Mesothelial cell of epicardium (in vitro differentiated cells): ENCODE data around the gene IQCM. TPM values are rescaled to one million over a fixed set of nuclear protein-coding genes. Genes with fewer than 3 reads are reported as not detected.

ENCODE experiments used
- DNase-seq, 2 experiments: peaks; one replicate each; pipeline ENCODE4 v3.0.0; 2021; ENCODE audit warnings: low spot score in 2 of 2; ENCODE audit not compliant: unreplicated experiment in 2 of 2
- H3K27ac Mint-ChIP-seq: 2 replicates; pipeline ENCODE4 v1.8.0; 2021; ENCODE audit warnings: mixed read lengths
- H3K27me3 Mint-ChIP-seq: 2 replicates; pipeline ENCODE4 v1.8.0; 2021; ENCODE audit warnings: low read depth, mixed read lengths
- H3K36me3 Mint-ChIP-seq: 2 replicates; pipeline ENCODE4 v1.8.0; 2021; ENCODE audit warnings: mixed read lengths
- H3K4me1 Mint-ChIP-seq: 2 replicates; pipeline ENCODE4 v1.8.0; 2021; ENCODE audit warnings: mixed read lengths
- H3K4me3 Mint-ChIP-seq: 2 replicates; pipeline ENCODE4 v1.8.0; 2021; ENCODE audit warnings: mild to moderate bottlenecking, moderate library complexity, mixed read lengths
- H3K9me3 Mint-ChIP-seq: 2 replicates; pipeline ENCODE4 v1.8.0; 2021; ENCODE audit warnings: mixed read lengths
- CTCF ChIP-seq: fragments of 200-600 bp; sonication (generic); IDR thresholded peaks from one replicate; pipeline ENCODE4 v1.5.0; 2021; ENCODE audit warnings: antibody characterized with exemption; ENCODE audit not compliant: unreplicated experiment
- total RNA-seq: library from RNA; stranded (reverse); gene quantifications from 3 replicates; pipeline ENCODE4 v1.2.1, GENCODE V29; 2021

Gene IQCM
- total RNA-seq, 1 donor from 2014 or later = 0.94 TPM

- Mint-ChIP-seq H3K27me3 (no peaks in the 10 kb centered on the region), H3K27ac (no peak overlapping the region), H3K36me3 (no peaks in the 10 kb centered on the region), H3K9me3 (peaks cover 10% of the 10 kb centered on the region), H3K4me3 (no peak overlapping the region), H3K4me1 (no peaks in the 10 kb centered on the region)
- no peak for DNase-seq
- no peak for TF ChIP-seq CTCF
Measured at GRCh38 chr4:149781150-149781549, 34.5 kb downstream of the IQCM start.

GRCh38 chr4:149768477-149768876 is 47.2 kb downstream of the IQCM start:
- Mint-ChIP-seq H3K27ac (no peak overlapping the region), H3K36me3 (no peaks in the 10 kb centered on the region), H3K4me3 (no peak overlapping the region), H3K27me3 (no peaks in the 10 kb centered on the region), H3K4me1 (no peaks in the 10 kb centered on the region), H3K9me3 (peaks cover 6% of the 10 kb centered on the region)
- TF ChIP-seq CTCF = no peak
- no peak for DNase-seq

GRCh38 chr4:149766135-149766534 is 49.5 kb downstream of the IQCM start:
- TF ChIP-seq CTCF = no peak
- Mint-ChIP-seq H3K27ac (no peak overlapping the region), H3K27me3 (no peaks in the 10 kb centered on the region), H3K9me3 (peaks cover 6% of the 10 kb centered on the region), H3K4me1 (no peaks in the 10 kb centered on the region), H3K4me3 (no peak overlapping the region), H3K36me3 (no peaks in the 10 kb centered on the region)
- no peak for DNase-seq

GRCh38 chr4:149765630-149766029 is 50.0 kb downstream of the IQCM start:
- Mint-ChIP-seq H3K27me3 (no peaks in the 10 kb centered on the region), H3K27ac (no peak overlapping the region), H3K4me1 (no peaks in the 10 kb centered on the region), H3K4me3 (no peak overlapping the region), H3K36me3 (no peaks in the 10 kb centered on the region), H3K9me3 (peaks cover 6% of the 10 kb centered on the region)
- no peak for DNase-seq
- TF ChIP-seq CTCF = no peak

- TF ChIP-seq CTCF = no peak
- Mint-ChIP-seq H3K36me3 (no peaks in the 10 kb centered on the region), H3K27me3 (no peaks in the 10 kb centered on the region), H3K4me1 (peaks cover 11% of the 10 kb centered on the region), H3K27ac (no peak overlapping the region), H3K4me3 (no peak overlapping the region), H3K9me3 (no peaks in the 10 kb centered on the region)
- no peak for DNase-seq
Measured at GRCh38 chr4:149755969-149756368, 59.7 kb downstream of the IQCM start.

- TF ChIP-seq CTCF = no peak
- peaks cover 15% of the 10 kb centered on the region for H3K4me1 Mint-ChIP-seq
- peak overlapping the region; percentile 4 for H3K27ac Mint-ChIP-seq
- H3K36me3 Mint-ChIP-seq = no peaks in the 10 kb centered on the region
- no peaks in the 10 kb centered on the region for H3K9me3 Mint-ChIP-seq
- no peak for DNase-seq
- no peak overlapping the region for H3K4me3 Mint-ChIP-seq
- no peaks in the 10 kb centered on the region for H3K27me3 Mint-ChIP-seq
Measured at GRCh38 chr4:149754526-149754925, 61.1 kb downstream of the IQCM start.
